C1 segment of cervical spinal cord (tissue), 14 donors: ENCODE measurements around the gene SDR9C7.
"Not testable (repeated sequence)": the region's sequence is repeated elsewhere in the genome, so short reads cannot be mapped to it uniquely, and the experiment has no call there.

Experiments used
- DNase-seq, 14 donors: peaks; one replicate each; lab custom pipeline; 2025; lab: John Stamatoyannopoulos, UW

Gene SDR9C7

GRCh38 chr12:56933826-56934625 is at the start of gene SDR9C7:
Gene SDR9C7, minus strand, starts transcription at chr12:56934408. Its CDS starts 147 bp downstream, at chr12:56934261.
- DNase-seq = no peak

- no peak for DNase-seq
These were observed 49.2 kb upstream of the SDR9C7 start for GRCh38 chr12:56983386-56983785.

- DNase-seq = not testable (repeated sequence)
These were observed 48.5 kb upstream of the SDR9C7 start for GRCh38 chr12:56982578-56983236.

GRCh38 chr12:56980941-56981530 is 46.8 kb upstream of the SDR9C7 start:
- no peak for DNase-seq

GRCh38 chr12:56980268-56980667 is 46.1 kb upstream of the SDR9C7 start:
- no peak for DNase-seq

GRCh38 chr12:56979628-56980027 is 45.4 kb upstream of the SDR9C7 start:
- no peak for DNase-seq

- no peak for DNase-seq
These were observed 44.4 kb upstream of the SDR9C7 start for GRCh38 chr12:56978397-56979138.

GRCh38 chr12:56977361-56977760 is 43.2 kb upstream of the SDR9C7 start:
- not testable (repeated sequence) for DNase-seq

GRCh38 chr12:56974224-56974623 is 40.0 kb upstream of the SDR9C7 start:
- DNase-seq = not testable (repeated sequence)

- not testable (repeated sequence) for DNase-seq
These were observed 34.7 kb upstream of the SDR9C7 start for GRCh38 chr12:56968910-56969309.

- DNase-seq = not testable (repeated sequence)
These were observed 31.9 kb upstream of the SDR9C7 start for GRCh38 chr12:56965997-56966642.

GRCh38 chr12:56965124-56965523 is 30.9 kb upstream of the SDR9C7 start:
- not testable (repeated sequence) for DNase-seq

- DNase-seq = not testable (repeated sequence)
These were observed 29.3 kb upstream of the SDR9C7 start for GRCh38 chr12:56963557-56963956.

- DNase-seq = not testable (repeated sequence)
These were observed 28.0 kb upstream of the SDR9C7 start for GRCh38 chr12:56962247-56962646.

- no peak for DNase-seq
These were observed 24.2 kb upstream of the SDR9C7 start for GRCh38 chr12:56958422-56958821.

GRCh38 chr12:56957229-56958052 is 23.2 kb upstream of the SDR9C7 start, which contains the start of gene RDH16:
Gene RDH16, minus strand, starts transcription at chr12:56957608. Its CDS starts 146 bp downstream, at chr12:56957462.
- DNase-seq = no peak

- DNase-seq = no peak
These were observed 21.5 kb upstream of the SDR9C7 start for GRCh38 chr12:56955631-56956256.

- DNase-seq = no peak
These were observed 20.7 kb upstream of the SDR9C7 start for GRCh38 chr12:56954958-56955355.

GRCh38 chr12:56954057-56954957 is 20.1 kb upstream of the SDR9C7 start:
- no peak for DNase-seq
